Mesothelial cell of epicardium (in vitro differentiated cells): ENCODE data around the gene NECTIN2. TPM values are rescaled to one million over a fixed set of nuclear protein-coding genes. Genes with fewer than 3 reads are reported as not detected.
A peak's percentile ranks its signal among the peaks of the same experiment; 100 is the strongest.
"Not testable (repeated sequence)": the region's sequence is repeated elsewhere in the genome, so short reads cannot be mapped to it uniquely, and the experiment has no call there.

ENCODE experiments used
- DNase-seq, 2 experiments: peaks; one replicate each; pipeline ENCODE4 v3.0.0; 2021; ENCODE audit warnings: low spot score in 2 of 2; ENCODE audit not compliant: unreplicated experiment in 2 of 2
- H3K27ac Mint-ChIP-seq: 2 replicates; pipeline ENCODE4 v1.8.0; 2021; ENCODE audit warnings: mixed read lengths
- H3K27me3 Mint-ChIP-seq: 2 replicates; pipeline ENCODE4 v1.8.0; 2021; ENCODE audit warnings: low read depth, mixed read lengths
- H3K36me3 Mint-ChIP-seq: 2 replicates; pipeline ENCODE4 v1.8.0; 2021; ENCODE audit warnings: mixed read lengths
- H3K4me1 Mint-ChIP-seq: 2 replicates; pipeline ENCODE4 v1.8.0; 2021; ENCODE audit warnings: mixed read lengths
- H3K4me3 Mint-ChIP-seq: 2 replicates; pipeline ENCODE4 v1.8.0; 2021; ENCODE audit warnings: mild to moderate bottlenecking, moderate library complexity, mixed read lengths
- H3K9me3 Mint-ChIP-seq: 2 replicates; pipeline ENCODE4 v1.8.0; 2021; ENCODE audit warnings: mixed read lengths
- CTCF ChIP-seq: fragments of 200-600 bp; sonication (generic); IDR thresholded peaks from one replicate; pipeline ENCODE4 v1.5.0; 2021; ENCODE audit warnings: antibody characterized with exemption; ENCODE audit not compliant: unreplicated experiment
- total RNA-seq: library from RNA; stranded (reverse); gene quantifications from 3 replicates; pipeline ENCODE4 v1.2.1, GENCODE V29; 2021

Gene NECTIN2
- total RNA-seq, 1 donor from 2014 or later: 300 TPM

- H3K27ac Mint-ChIP-seq: peak overlapping the region; percentile 51
- H3K9me3 Mint-ChIP-seq: no peaks in the 10 kb centered on the region
Observed at GRCh38 chr19:44855606-44856005, 9.5 kb downstream of the NECTIN2 start.

GRCh38 chr19:44856421-44857083, 10.5 kb downstream of the NECTIN2 start:
- no peaks in the 10 kb centered on the region for H3K27me3 Mint-ChIP-seq
- H3K4me3 Mint-ChIP-seq: no peak overlapping the region
- H3K4me1 Mint-ChIP-seq: peaks cover 18% of the 10 kb centered on the region
- no peaks in the 10 kb centered on the region for H3K9me3 Mint-ChIP-seq
- peak overlapping the region; percentile 66 for H3K27ac Mint-ChIP-seq
- DNase-seq: no peak
- H3K36me3 Mint-ChIP-seq: peaks cover 33% of the 10 kb centered on the region
- no peak for TF ChIP-seq CTCF

More at GRCh38 chr19:44855606-44856005, 9.5 kb downstream of the NECTIN2 start:
- Mint-ChIP-seq H3K27me3 (no peaks in the 10 kb centered on the region), H3K4me1 (peaks cover 16% of the 10 kb centered on the region), H3K4me3 (no peak overlapping the region), H3K36me3 (peaks cover 24% of the 10 kb centered on the region)
- DNase-seq: no peak
- TF ChIP-seq CTCF: no peak

GRCh38 chr19:44857837-44858236, 11.7 kb downstream of the NECTIN2 start:
- no peak overlapping the region for H3K4me3 Mint-ChIP-seq
- H3K27me3 Mint-ChIP-seq: no peaks in the 10 kb centered on the region
- no peak overlapping the region for H3K27ac Mint-ChIP-seq
- peaks cover 14% of the 10 kb centered on the region for H3K4me1 Mint-ChIP-seq
- no peak for TF ChIP-seq CTCF
- H3K9me3 Mint-ChIP-seq: no peaks in the 10 kb centered on the region
- no peak for DNase-seq
- H3K36me3 Mint-ChIP-seq: peaks cover 37% of the 10 kb centered on the region

GRCh38 chr19:44861576-44861975, 15.5 kb downstream of the NECTIN2 start:
- Mint-ChIP-seq H3K36me3 (peaks cover 40% of the 10 kb centered on the region), H3K27ac (peak overlapping the region; percentile 81), H3K4me1 (peaks cover 10% of the 10 kb centered on the region)
- not testable (repeated sequence) for DNase-seq, H3K9me3 Mint-ChIP-seq, H3K4me3 Mint-ChIP-seq, H3K27me3 Mint-ChIP-seq

GRCh38 chr19:44863990-44864389, 17.9 kb downstream of the NECTIN2 start:
- no peak for DNase-seq
- no peak overlapping the region for H3K4me3 Mint-ChIP-seq
- H3K27me3 Mint-ChIP-seq: no peaks in the 10 kb centered on the region
- no peaks in the 10 kb centered on the region for H3K9me3 Mint-ChIP-seq
- H3K27ac Mint-ChIP-seq: no peak overlapping the region
- peaks cover 50% of the 10 kb centered on the region for H3K36me3 Mint-ChIP-seq
- H3K4me1 Mint-ChIP-seq: peaks cover 10% of the 10 kb centered on the region
- no peak for TF ChIP-seq CTCF

GRCh38 chr19:44865196-44865767, 19.2 kb downstream of the NECTIN2 start:
- no peaks in the 10 kb centered on the region for H3K27me3 Mint-ChIP-seq
- no peak for DNase-seq
- H3K9me3 Mint-ChIP-seq: no peaks in the 10 kb centered on the region
- no peak for TF ChIP-seq CTCF
- H3K27ac Mint-ChIP-seq: peak overlapping the region; percentile 43
- no peak overlapping the region for H3K4me3 Mint-ChIP-seq
- peaks cover 10% of the 10 kb centered on the region for H3K4me1 Mint-ChIP-seq
- peaks cover 50% of the 10 kb centered on the region for H3K36me3 Mint-ChIP-seq
